HEK293 (cell line): ENCODE measurements around the gene PSMA7.

Experiments
- KLF9 ChIP-seq: fragments of 450-650 bp; formaldehyde crosslinking; IDR thresholded peaks from 2 replicates; pipeline ENCODE4 v1.5.1; 2016; ENCODE audit warnings: missing biosample characterization, missing genetic modification characterization, low read depth
- SALL2 ChIP-seq: fragments of 450-650 bp; formaldehyde crosslinking; IDR thresholded peaks from 2 replicates; pipeline ENCODE4 v1.5.0; 2017; ENCODE audit warnings: missing biosample characterization, mild to moderate bottlenecking, missing genetic modification characterization, borderline replicate concordance
- SCRT2 ChIP-seq: fragments of 450-650 bp; formaldehyde crosslinking; IDR thresholded peaks from 2 replicates; pipeline ENCODE4 v1.5.1; 2016; ENCODE audit warnings: missing biosample characterization, missing genetic modification characterization
- YY1 ChIP-seq: fragments of 450-650 bp; formaldehyde crosslinking; IDR thresholded peaks from 2 replicates; pipeline ENCODE4 v1.5.1; 2018; ENCODE audit warnings: missing biosample characterization, missing genetic modification characterization
- ZFP37 ChIP-seq: fragments of 450-650 bp; formaldehyde crosslinking; IDR thresholded peaks from 2 replicates; pipeline ENCODE4 v1.5.1; 2016; ENCODE audit warnings: missing biosample characterization, missing genetic modification characterization
- ZFP69B ChIP-seq: fragments of 450-650 bp; formaldehyde crosslinking; IDR thresholded peaks from 2 replicates; pipeline ENCODE4 v1.5.1; 2016; ENCODE audit warnings: missing biosample characterization, missing genetic modification characterization
- ZNF174 ChIP-seq: fragments of 450-650 bp; formaldehyde crosslinking; IDR thresholded peaks from 2 replicates; pipeline ENCODE4 v1.5.0; 2017; ENCODE audit warnings: missing biosample characterization, mild to moderate bottlenecking, missing genetic modification characterization
- ZNF274 ChIP-seq, 2 experiments: fragments of 200-500 bp in 1 of 2; fragments of 450-650 bp in 1 of 2; sonication (Bioruptor generic) in 1 of 2; formaldehyde crosslinking in 1 of 2; IDR thresholded peaks; 2 replicates each; pipeline versions ENCODE4 v1.5.1 to v1.6.1; 2014 to 2016; ENCODE audit warnings: borderline replicate concordance in 1 of 2, inconsistent platforms in 1 of 2, low read length in 1 of 2, missing biosample characterization in 1 of 2, missing genetic modification characterization in 1 of 2
- ZNF302 ChIP-seq: fragments of 450-650 bp; formaldehyde crosslinking; IDR thresholded peaks from 2 replicates; pipeline ENCODE4 v1.5.1; 2016; ENCODE audit warnings: missing biosample characterization, missing genetic modification characterization, low read depth
- ZNF510 ChIP-seq: fragments of 450-650 bp; formaldehyde crosslinking; IDR thresholded peaks from 2 replicates; pipeline ENCODE4 v1.5.1; 2018; ENCODE audit warnings: mild to moderate bottlenecking, missing genetic modification characterization, missing biosample characterization; ENCODE audit not compliant: insufficient replicate concordance
- ZNF521 ChIP-seq: fragments of 450-650 bp; formaldehyde crosslinking; IDR thresholded peaks from 2 replicates; pipeline ENCODE4 v1.5.1; 2017; ENCODE audit warnings: missing biosample characterization, mild to moderate bottlenecking, missing genetic modification characterization
- TF ChIP-seq, protein P1 (sequence below): fragments of 450-650 bp; formaldehyde crosslinking; IDR thresholded peaks from 2 replicates; pipeline ENCODE4 v1.5.1; 2016; ENCODE audit warnings: missing biosample characterization, missing genetic modification characterization
- TF ChIP-seq, protein P2 (sequence below): sonication (generic); formaldehyde crosslinking; IDR thresholded peaks from 2 replicates; pipeline ENCODE4 v1.8.1; 2022; ENCODE audit warnings: mild to moderate bottlenecking, moderate library complexity, missing genetic modification reagents
- TF ChIP-seq, protein P3 (sequence below): fragments of 450-650 bp; IDR thresholded peaks from 2 replicates; pipeline ENCODE4 v1.5.1; 2018; ENCODE audit warnings: missing biosample characterization, mild to moderate bottlenecking, missing genetic modification characterization

DNA sequence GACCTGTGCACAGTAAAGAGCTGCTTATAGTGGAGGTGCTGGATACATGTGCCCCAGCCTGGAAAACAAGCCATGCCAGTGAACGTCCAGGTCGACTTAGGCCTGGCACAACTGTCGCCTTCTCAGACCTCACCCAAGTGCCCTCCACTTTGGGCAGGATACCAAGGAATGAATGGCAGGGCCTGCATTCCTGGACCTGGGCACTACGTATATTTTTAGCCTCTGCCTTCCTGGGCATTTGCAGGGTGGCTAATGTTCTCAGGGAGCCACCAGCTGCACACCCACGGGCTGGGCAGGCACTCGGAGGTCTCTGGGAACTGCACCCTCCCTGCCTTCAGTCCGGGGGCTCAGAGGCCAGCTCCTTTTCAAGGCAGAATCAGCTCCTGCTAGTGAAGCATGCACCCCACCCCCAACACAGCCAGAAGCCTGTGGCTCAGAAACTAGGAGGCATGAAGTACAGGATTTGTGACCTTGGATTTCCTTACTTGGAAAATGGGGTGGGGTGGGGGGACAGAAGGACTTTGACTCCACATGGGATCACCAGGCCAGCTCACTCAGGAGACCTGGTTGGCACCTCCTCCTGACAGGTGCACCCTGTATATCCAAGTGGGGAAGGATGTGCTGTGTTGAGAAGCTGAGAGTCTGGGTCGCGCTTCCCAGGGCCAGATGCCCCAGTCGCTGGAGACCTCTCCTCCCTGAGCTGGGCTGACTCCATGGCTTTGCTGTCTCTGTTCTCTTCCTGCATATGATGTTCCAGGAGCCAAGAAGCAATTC lies 23.4 kb downstream of the PSMA7 start:
- TF ChIP-seq, protein P1, sequence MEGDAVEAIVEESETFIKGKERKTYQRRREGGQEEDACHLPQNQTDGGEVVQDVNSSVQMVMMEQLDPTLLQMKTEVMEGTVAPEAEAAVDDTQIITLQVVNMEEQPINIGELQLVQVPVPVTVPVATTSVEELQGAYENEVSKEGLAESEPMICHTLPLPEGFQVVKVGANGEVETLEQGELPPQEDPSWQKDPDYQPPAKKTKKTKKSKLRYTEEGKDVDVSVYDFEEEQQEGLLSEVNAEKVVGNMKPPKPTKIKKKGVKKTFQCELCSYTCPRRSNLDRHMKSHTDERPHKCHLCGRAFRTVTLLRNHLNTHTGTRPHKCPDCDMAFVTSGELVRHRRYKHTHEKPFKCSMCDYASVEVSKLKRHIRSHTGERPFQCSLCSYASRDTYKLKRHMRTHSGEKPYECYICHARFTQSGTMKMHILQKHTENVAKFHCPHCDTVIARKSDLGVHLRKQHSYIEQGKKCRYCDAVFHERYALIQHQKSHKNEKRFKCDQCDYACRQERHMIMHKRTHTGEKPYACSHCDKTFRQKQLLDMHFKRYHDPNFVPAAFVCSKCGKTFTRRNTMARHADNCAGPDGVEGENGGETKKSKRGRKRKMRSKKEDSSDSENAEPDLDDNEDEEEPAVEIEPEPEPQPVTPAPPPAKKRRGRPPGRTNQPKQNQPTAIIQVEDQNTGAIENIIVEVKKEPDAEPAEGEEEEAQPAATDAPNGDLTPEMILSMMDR (tag by site-specific recombination): no peak
- TF ChIP-seq ZFP69B (tag by site-specific recombination) (no peak), YY1 (tag by site-specific recombination) (no peak), ZFP37 (no peak), ZNF274 (IDR thresholded peaks at IDR 0.05; ENCODE audit: low read length) (no peak), ZNF274 (tag by site-specific recombination; IDR thresholded peaks at IDR 0.05; ENCODE audit: borderline replicate concordance) (no peak), SCRT2 (no peak), ZNF302 (no peak), SALL2 (tag by site-specific recombination) (no peak), KLF9 (tag by site-specific recombination) (no peak), ZNF174 (no peak), ZNF521 (no peak), ZNF510 (no peak)
- TF ChIP-seq, protein P2, sequence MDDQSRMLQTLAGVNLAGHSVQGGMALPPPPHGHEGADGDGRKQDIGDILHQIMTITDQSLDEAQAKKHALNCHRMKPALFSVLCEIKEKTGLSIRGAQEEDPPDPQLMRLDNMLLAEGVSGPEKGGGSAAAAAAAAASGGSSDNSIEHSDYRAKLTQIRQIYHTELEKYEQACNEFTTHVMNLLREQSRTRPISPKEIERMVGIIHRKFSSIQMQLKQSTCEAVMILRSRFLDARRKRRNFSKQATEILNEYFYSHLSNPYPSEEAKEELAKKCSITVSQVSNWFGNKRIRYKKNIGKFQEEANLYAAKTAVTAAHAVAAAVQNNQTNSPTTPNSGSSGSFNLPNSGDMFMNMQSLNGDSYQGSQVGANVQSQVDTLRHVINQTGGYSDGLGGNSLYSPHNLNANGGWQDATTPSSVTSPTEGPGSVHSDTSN (CRISPR knock-in tag): no peak
- TF ChIP-seq, protein P3, sequence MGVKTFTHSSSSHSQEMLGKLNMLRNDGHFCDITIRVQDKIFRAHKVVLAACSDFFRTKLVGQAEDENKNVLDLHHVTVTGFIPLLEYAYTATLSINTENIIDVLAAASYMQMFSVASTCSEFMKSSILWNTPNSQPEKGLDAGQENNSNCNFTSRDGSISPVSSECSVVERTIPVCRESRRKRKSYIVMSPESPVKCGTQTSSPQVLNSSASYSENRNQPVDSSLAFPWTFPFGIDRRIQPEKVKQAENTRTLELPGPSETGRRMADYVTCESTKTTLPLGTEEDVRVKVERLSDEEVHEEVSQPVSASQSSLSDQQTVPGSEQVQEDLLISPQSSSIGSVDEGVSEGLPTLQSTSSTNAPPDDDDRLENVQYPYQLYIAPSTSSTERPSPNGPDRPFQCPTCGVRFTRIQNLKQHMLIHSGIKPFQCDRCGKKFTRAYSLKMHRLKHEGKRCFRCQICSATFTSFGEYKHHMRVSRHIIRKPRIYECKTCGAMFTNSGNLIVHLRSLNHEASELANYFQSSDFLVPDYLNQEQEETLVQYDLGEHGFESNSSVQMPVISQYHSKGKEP (tag by site-specific recombination): no peak
